HG03108 (cell line): ENCODE results near the gene NUDT16L1.

ENCODE experiments used
- ATAC-seq: cut with Tn5 transposase; IDR thresholded peaks from one replicate; pipeline ENCODE4 v1.9.1; 2021; ENCODE audit warnings: moderate library complexity; ENCODE audit not compliant: unreplicated experiment

NUDT16L1 gene

GRCh38 chr16:4663777-4664465 is 29.4 kb upstream of the NUDT16L1 start:
- ATAC-seq = no peak

- peak; percentile 38 for ATAC-seq
These were observed 28.6 kb upstream of the NUDT16L1 start for GRCh38 chr16:4664538-4665418.

GRCh38 chr16:4666537-4667202 is 26.7 kb upstream of the NUDT16L1 start:
- no peak for ATAC-seq

GRCh38 chr16:4667203-4667963 is 26.0 kb upstream of the NUDT16L1 start:
- ATAC-seq = no peak

GRCh38 chr16:4668313-4668960 is 24.9 kb upstream of the NUDT16L1 start:
- no peak for ATAC-seq

- ATAC-seq = no peak
These were observed 19.8 kb upstream of the NUDT16L1 start for GRCh38 chr16:4673387-4674046.

- ATAC-seq = no peak
These were observed 18.3 kb upstream of the NUDT16L1 start for GRCh38 chr16:4674926-4675530.

- no peak for ATAC-seq
These were observed 17.2 kb upstream of the NUDT16L1 start for GRCh38 chr16:4675864-4676786.

GRCh38 chr16:4676831-4677230 is 16.5 kb upstream of the NUDT16L1 start:
- ATAC-seq = no peak

GRCh38 chr16:4677390-4677789 is 16.0 kb upstream of the NUDT16L1 start:
- ATAC-seq = no peak

GRCh38 chr16:4677994-4678393 is 15.4 kb upstream of the NUDT16L1 start:
- no peak for ATAC-seq

GRCh38 chr16:4678596-4678995 is 14.8 kb upstream of the NUDT16L1 start:
- ATAC-seq = no peak

- no peak for ATAC-seq
These were observed 14.1 kb upstream of the NUDT16L1 start for GRCh38 chr16:4679156-4679849.

GRCh38 chr16:4679850-4680636 is 13.3 kb upstream of the NUDT16L1 start:
- no peak for ATAC-seq

- no peak for ATAC-seq
These were observed 12.5 kb upstream of the NUDT16L1 start for GRCh38 chr16:4680673-4681470.

- no peak for ATAC-seq
These were observed 11.8 kb upstream of the NUDT16L1 start for GRCh38 chr16:4681471-4682083.
